Stimulated activated CD4-positive, alpha-beta T cell treated with anti-CD3 and anti-CD28 coated beads, Interleukin-12 subunit alpha, Interleukin-12 subunit beta, amount 100 ng/mL, for 48 hours (primary cell): ENCODE results near the gene GDE1.
"Not testable (repeated sequence)": the region's sequence is repeated elsewhere in the genome, so short reads cannot be mapped to it uniquely, and the experiment has no call there.

ENCODE experiments used
- DNase-seq, 3 donors: peaks; one replicate each; pipeline ENCODE4 v3.0.0-alpha.2; 2020; ENCODE audit warnings: low read depth in 2 of 3, low spot score in 1 of 3

Gene GDE1

GRCh38 chr16:19521471-19522396 lies at the start of gene GDE1:
Gene GDE1 (minus strand): TSS chr16:19522098. CDS start chr16:19521964, 134 bp downstream.
- peak; percentile 88 to 92 (median 91) for DNase-seq

GRCh38 chr16:19567560-19567959 lies 45.7 kb upstream of the GDE1 start:
- DNase-seq, result no peak

GRCh38 chr16:19566362-19566761 lies 44.5 kb upstream of the GDE1 start:
- no peak for DNase-seq

GRCh38 chr16:19563377-19563776 lies 41.5 kb upstream of the GDE1 start:
- DNase-seq, result no peak

GRCh38 chr16:19560078-19560477 lies 38.2 kb upstream of the GDE1 start:
- DNase-seq, result no peak

- DNase-seq, result peak in 1 of 3 donors; percentile 46
Observed at GRCh38 chr16:19559242-19559910, 37.5 kb upstream of the GDE1 start.

- DNase-seq, result peak; percentile 8 to 19 (median 15)
Observed at GRCh38 chr16:19555938-19556771, 34.3 kb upstream of the GDE1 start.

GRCh38 chr16:19555186-19555937 lies 33.5 kb upstream of the GDE1 start, which contains the start of gene VPS35L:
Gene VPS35L (plus strand): TSS chr16:19555703. CDS start chr16:19555730, 27 bp downstream.
- DNase-seq, result peak; percentile 93 to 95 (median 93)

- DNase-seq, result no peak
Observed at GRCh38 chr16:19549673-19550072, 27.8 kb upstream of the GDE1 start.

- DNase-seq, result no peak
Observed at GRCh38 chr16:19548144-19548543, 26.2 kb upstream of the GDE1 start.

- not testable (repeated sequence) for DNase-seq
Observed at GRCh38 chr16:19543278-19543996, 21.5 kb upstream of the GDE1 start.

GRCh38 chr16:19542138-19542821 lies 20.4 kb upstream of the GDE1 start:
- DNase-seq, result no peak

- no peak for DNase-seq
Observed at GRCh38 chr16:19540241-19540970, 18.5 kb upstream of the GDE1 start.

GRCh38 chr16:19532601-19533000 lies 10.7 kb upstream of the GDE1 start:
- DNase-seq, result no peak

GRCh38 chr16:19528666-19529065 lies 6.8 kb upstream of the GDE1 start:
- no peak for DNase-seq

GRCh38 chr16:19527161-19527560 lies 5.3 kb upstream of the GDE1 start:
- DNase-seq, result no peak

GRCh38 chr16:19525385-19525723 lies 3.5 kb upstream of the GDE1 start:
- no peak for DNase-seq

- DNase-seq, result no peak
Observed at GRCh38 chr16:19524616-19525384, 2.9 kb upstream of the GDE1 start.
